Midbrain (tissue), 1 donor: ENCODE data around the gene BTBD1.
A peak's percentile ranks its signal among the peaks of the same experiment; 100 is the strongest.
"Not testable (repeated sequence)": the region's sequence is repeated elsewhere in the genome, so short reads cannot be mapped to it uniquely, and the experiment has no call there.

Source experiments
- DNase-seq: peaks from one replicate; lab custom pipeline; 2025; lab: John Stamatoyannopoulos, UW

The BTBD1 gene

GRCh38 chr15:83057696-83058376 lies 9.2 kb downstream of the BTBD1 start:
- peak; percentile 11 for DNase-seq

- no peak for DNase-seq
These were observed 10.1 kb downstream of the BTBD1 start for GRCh38 chr15:83057002-83057401.

- no peak for DNase-seq
These were observed 13.9 kb downstream of the BTBD1 start for GRCh38 chr15:83053151-83053550.

- DNase-seq: no peak
These were observed 20.4 kb downstream of the BTBD1 start for GRCh38 chr15:83046558-83047127.

GRCh38 chr15:83044156-83044555 lies 22.9 kb downstream of the BTBD1 start:
- DNase-seq: no peak

GRCh38 chr15:83039206-83039605 lies 27.8 kb downstream of the BTBD1 start:
- no peak for DNase-seq

GRCh38 chr15:83036253-83036652 lies 30.8 kb downstream of the BTBD1 start:
- DNase-seq: no peak

- not testable (repeated sequence) for DNase-seq
These were observed 35.8 kb downstream of the BTBD1 start for GRCh38 chr15:83031234-83031633.

- DNase-seq: no peak
These were observed 37.0 kb downstream of the BTBD1 start for GRCh38 chr15:83030021-83030420.

- peak; percentile 43 for DNase-seq
These were observed 48.6 kb downstream of the BTBD1 start for GRCh38 chr15:83018436-83018835.

- no peak for DNase-seq
These were observed 50.1 kb downstream of the BTBD1 start for GRCh38 chr15:83016906-83017305.

GRCh38 chr15:83015361-83015760 lies 51.7 kb downstream of the BTBD1 start:
- DNase-seq: no peak

- DNase-seq: no peak
These were observed 52.8 kb downstream of the BTBD1 start for GRCh38 chr15:83014205-83014653.

GRCh38 chr15:83012636-83013035 lies 54.4 kb downstream of the BTBD1 start:
- no peak for DNase-seq

- DNase-seq: no peak
These were observed 55.0 kb downstream of the BTBD1 start for GRCh38 chr15:83012076-83012426.

- peak; percentile 95 for DNase-seq
These were observed 55.6 kb downstream of the BTBD1 start, which contains the start of gene C15orf40 for GRCh38 chr15:83011271-83012075. Gene C15orf40 (minus strand): TSS chr15:83011639. CDS start chr15:83011607, 32 bp downstream.

GRCh38 chr15:83010709-83011270 lies 56.3 kb downstream of the BTBD1 start:
- DNase-seq: peak; percentile 73

- DNase-seq: not testable (repeated sequence)
These were observed 66.4 kb downstream of the BTBD1 start for GRCh38 chr15:83000672-83001031.

- DNase-seq: peak; percentile 43
These were observed 67.0 kb downstream of the BTBD1 start for GRCh38 chr15:82999905-83000671.

GRCh38 chr15:82999426-82999825 lies 67.6 kb downstream of the BTBD1 start:
- DNase-seq: no peak

- no peak for DNase-seq
These were observed 71.1 kb downstream of the BTBD1 start for GRCh38 chr15:82995938-82996337.

- DNase-seq: no peak
These were observed 72.0 kb downstream of the BTBD1 start for GRCh38 chr15:82995076-82995475.
